Activated CD8-positive, alpha-beta memory T cell treated with anti-CD3 and anti-CD28 coated beads for 1 hour (primary cell): ENCODE data around the gene PTOV1.
"Not testable (repeated sequence)": the region's sequence is repeated elsewhere in the genome, so short reads cannot be mapped to it uniquely, and the experiment has no call there.

Source experiments
- DNase-seq, 2 donors: peaks; one replicate each; pipeline ENCODE4 v3.0.0-alpha.2; 2020; ENCODE audit warnings: low read depth in 1 of 2; ENCODE audit errors: extremely low read depth in 1 of 2

The PTOV1 gene

GRCh38 chr19:49817964-49818648, 32.9 kb upstream of the PTOV1 start, which contains the start of gene MED25:
TSS of gene MED25 (plus strand) at chr19:49818289. CDS start at chr19:49818342, 53 bp downstream.
- peak; percentile 77 to 78 for DNase-seq

GRCh38 chr19:49818649-49819370, 32.1 kb upstream of the PTOV1 start:
- DNase-seq = no peak

- not testable (repeated sequence) for DNase-seq
Observed at GRCh38 chr19:49819452-49820115, 31.4 kb upstream of the PTOV1 start.

- DNase-seq = no peak
Observed at GRCh38 chr19:49820125-49820524, 30.8 kb upstream of the PTOV1 start.

- no peak for DNase-seq
Observed at GRCh38 chr19:49823472-49823871, 27.5 kb upstream of the PTOV1 start.

- DNase-seq = no peak
Observed at GRCh38 chr19:49824662-49825061, 26.3 kb upstream of the PTOV1 start.

- DNase-seq = no peak
Observed at GRCh38 chr19:49827034-49827433, 23.9 kb upstream of the PTOV1 start.

GRCh38 chr19:49829200-49829599, 21.8 kb upstream of the PTOV1 start:
- DNase-seq = no peak

- DNase-seq = no peak
Observed at GRCh38 chr19:49829721-49830120, 21.2 kb upstream of the PTOV1 start.

GRCh38 chr19:49830766-49831165, 20.2 kb upstream of the PTOV1 start:
- DNase-seq = no peak

- no peak for DNase-seq
Observed at GRCh38 chr19:49831592-49831991, 19.4 kb upstream of the PTOV1 start.

- no peak for DNase-seq
Observed at GRCh38 chr19:49832556-49832955, 18.4 kb upstream of the PTOV1 start.

- DNase-seq = no peak
Observed at GRCh38 chr19:49833599-49833998, 17.4 kb upstream of the PTOV1 start.

- DNase-seq = no peak
Observed at GRCh38 chr19:49835562-49835961, 15.4 kb upstream of the PTOV1 start.

- no peak for DNase-seq
Observed at GRCh38 chr19:49836176-49837008, 14.6 kb upstream of the PTOV1 start.

GRCh38 chr19:49837009-49837310, 14.0 kb upstream of the PTOV1 start:
- DNase-seq = no peak

- no peak for DNase-seq
Observed at GRCh38 chr19:49837425-49837824, 13.5 kb upstream of the PTOV1 start.

- no peak for DNase-seq
Observed at GRCh38 chr19:49838885-49839588, 11.9 kb upstream of the PTOV1 start.

- DNase-seq = no peak
Observed at GRCh38 chr19:49839713-49840112, 11.2 kb upstream of the PTOV1 start.

- no peak for DNase-seq
Observed at GRCh38 chr19:49840321-49840720, 10.6 kb upstream of the PTOV1 start.
